ENCODE measurements around the gene SPOCK3. TPM values are rescaled to one million over a fixed set of nuclear protein-coding genes. Genes with fewer than 3 reads are reported as not detected.

The SPOCK3 gene
- total RNA-seq: not detected in 2 replicates

DNA sequence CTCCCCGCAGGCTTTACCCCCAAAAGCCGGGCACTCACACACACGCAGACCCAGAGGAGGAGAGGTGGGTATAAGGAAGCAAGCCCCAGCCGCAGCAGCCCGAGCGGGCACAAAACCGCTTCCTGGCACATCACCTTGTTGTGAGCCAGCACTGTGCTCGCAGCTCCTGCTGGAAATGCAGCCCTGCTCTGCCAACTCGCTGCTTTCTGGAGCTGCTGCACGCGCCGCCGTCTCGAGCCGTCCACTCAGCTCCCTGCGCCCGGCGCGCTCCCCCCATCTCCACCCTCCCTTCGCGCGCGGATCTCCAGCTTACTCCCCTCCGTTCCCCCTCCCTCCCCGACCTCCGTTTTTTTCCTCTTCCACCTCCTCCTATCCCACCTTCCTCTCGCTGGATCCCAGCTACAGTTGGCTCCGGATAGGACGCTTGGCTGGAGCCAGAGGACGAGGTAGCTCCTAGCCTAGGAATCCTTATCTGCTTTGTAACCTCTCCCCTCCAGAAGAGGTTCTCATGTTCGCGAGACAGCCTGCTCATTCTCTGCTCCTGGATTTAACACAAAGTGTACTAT lies at the start of gene SPOCK3:
TSS of gene SPOCK3 (minus strand) at position 179 of the 566 bp plus-strand sequence.

Small RNA genes within 50 kb of the gene (small RNA-seq; reads per million reads assigned to genes)
- gene RNA5SP171: 0.12 reads per million

Measured in placental epithelial cell (primary cell).